Lower lobe of right lung (tissue), 2 donors: Measurements from ENCODE around the gene MACROH2A1. TPM values are rescaled to one million over a fixed set of nuclear protein-coding genes. Genes with fewer than 3 reads are reported as not detected.

Source experiments
- ATAC-seq, 2 donors: fragments of 200-7000 bp; cut with Tn5 transposase; one replicate each; pipeline ENCODE4 v1.9.1; 2020 to 2022; ENCODE audit warnings: mild to moderate bottlenecking in 2 of 2, moderate library complexity in 2 of 2
- DNase-seq: peaks from one replicate; pipeline ENCODE4 v3.0.0-alpha.2; 2020
- H3K27ac ChIP-seq: fragments of 200-600 bp; one replicate; pipeline ENCODE4 v1.8.0; 2022
- H3K27me3 ChIP-seq: fragments of 200-600 bp; one replicate; pipeline ENCODE4 v1.8.0; 2022; ENCODE audit warnings: low read depth
- H3K36me3 ChIP-seq: fragments of 200-600 bp; one replicate; pipeline ENCODE4 v1.8.0; 2022; ENCODE audit warnings: mild to moderate bottlenecking
- H3K4me1 ChIP-seq: fragments of 200-600 bp; one replicate; pipeline ENCODE4 v1.8.0; 2022
- H3K4me3 ChIP-seq: fragments of 200-600 bp; one replicate; pipeline ENCODE4 v1.8.0; 2022; ENCODE audit warnings: mild to moderate bottlenecking
- H3K9me3 ChIP-seq: fragments of 200-600 bp; one replicate; pipeline ENCODE4 v1.8.0; 2022
- CTCF ChIP-seq: fragments of 200-600 bp; IDR thresholded peaks from one replicate; pipeline ENCODE4 v1.8.0; 2022; ENCODE audit warnings: antibody characterized with exemption, mild to moderate bottlenecking
- intact Hi-C: fragments of 100-400 bp; cut with DNase I; formaldehyde crosslinking; loops from one replicate; pipeline ENCODE4 v1.11.0; 2022
- total RNA-seq: library from RNA; stranded (reverse); fragmentation: NEBNext Ultra II Directional; extraction: Animal tissue kit (Norgen Biotek cat#: 25700); gene quantifications from one replicate; pipeline ENCODE4 v1.2.1, GENCODE V29; 2021
- donor health status: DM: no; HTN: yes; CAD: no; lungs with severe emphysema.

MACROH2A1 gene
- total RNA-seq, 1 donor from 2014 or later = 258 TPM

GRCh38 chr5:135353952-135354721 is 44.9 kb downstream of the MACROH2A1 start:
- Histone ChIP-seq H3K4me3 (no peak overlapping the region), H3K9me3 (no peaks in the 10 kb centered on the region), H3K36me3 (peaks cover 72% of the 10 kb centered on the region), H3K4me1 (peaks cover 28% of the 10 kb centered on the region), H3K27ac (no peak overlapping the region), H3K27me3 (no peaks in the 10 kb centered on the region)
- intact Hi-C loops = no loop called here
- ATAC-seq (no peak), DNase-seq (no peak)
- TF ChIP-seq CTCF = no peak

DNA sequence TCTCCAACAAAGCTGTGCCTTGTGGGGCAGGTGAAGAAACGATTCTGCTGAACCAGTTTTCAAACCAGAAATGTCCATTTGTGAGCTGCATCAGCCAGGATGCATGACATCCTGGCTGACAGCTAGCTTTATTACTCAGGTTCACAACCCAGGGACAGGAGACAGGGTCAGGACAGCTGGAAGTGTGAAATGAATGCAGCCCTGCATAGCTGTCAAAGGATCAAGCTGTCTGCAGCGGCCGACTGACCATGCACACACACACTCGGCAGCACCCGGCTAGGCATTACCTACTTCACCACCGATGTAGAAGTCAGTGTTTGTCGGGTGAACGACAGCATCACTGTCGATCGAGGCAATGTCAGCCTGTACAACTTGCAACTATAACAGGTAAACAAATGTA is 48.5 kb downstream of the MACROH2A1 start:
- Histone ChIP-seq H3K36me3 (peaks cover 91% of the 10 kb centered on the region), H3K9me3 (no peaks in the 10 kb centered on the region), H3K4me1 (peaks cover 18% of the 10 kb centered on the region), H3K27ac (no peak overlapping the region), H3K4me3 (no peak overlapping the region), H3K27me3 (no peaks in the 10 kb centered on the region)
- no peak for TF ChIP-seq CTCF
- ATAC-seq (no peak), DNase-seq (no peak)
- intact Hi-C loops = no loop called here

- H3K4me1 ChIP-seq = peaks cover 15% of the 10 kb centered on the region
- H3K27me3 ChIP-seq = no peaks in the 10 kb centered on the region
- H3K4me3 ChIP-seq = no peak overlapping the region
- ATAC-seq (no peak), DNase-seq (no peak)
- peaks cover 93% of the 10 kb centered on the region for H3K36me3 ChIP-seq
- H3K27ac ChIP-seq = no peak overlapping the region
- H3K9me3 ChIP-seq = no peaks in the 10 kb centered on the region
- intact Hi-C loops = no loop called here
- TF ChIP-seq CTCF = no peak
Measured at GRCh38 chr5:135349886-135350285, 49.1 kb downstream of the MACROH2A1 start.

- ATAC-seq = no peak
- Histone ChIP-seq H3K27me3 (no peaks in the 10 kb centered on the region), H3K27ac (no peak overlapping the region), H3K4me1 (peaks cover 10% of the 10 kb centered on the region), H3K36me3 (peaks cover 93% of the 10 kb centered on the region), H3K9me3 (no peaks in the 10 kb centered on the region), H3K4me3 (no peak overlapping the region)
- intact Hi-C loops = no loop called here
- no peak for DNase-seq
- no peak for TF ChIP-seq CTCF
Measured at GRCh38 chr5:135349451-135349850, 49.6 kb downstream of the MACROH2A1 start.

- intact Hi-C loops = no loop called here
- Histone ChIP-seq H3K36me3 (peaks cover 93% of the 10 kb centered on the region), H3K4me3 (no peak overlapping the region), H3K4me1 (peaks cover 5% of the 10 kb centered on the region), H3K27ac (no peak overlapping the region), H3K27me3 (no peaks in the 10 kb centered on the region), H3K9me3 (no peaks in the 10 kb centered on the region)
- TF ChIP-seq CTCF = no peak
- ATAC-seq (no peak), DNase-seq (no peak)
Measured at GRCh38 chr5:135348918-135349317, 50.1 kb downstream of the MACROH2A1 start.
